GM19239 (cell line): ENCODE data around the gene CERKL.
A peak's percentile ranks its signal among the peaks of the same experiment; 100 is the strongest.

ENCODE experiments used
- DNase-seq: peaks from one replicate; pipeline ENCODE4 v3.0.0; 2011; ENCODE audit warnings: low spot score; ENCODE audit not compliant: insufficient read length
- FAIRE-seq: peaks from 2 replicates; lab custom pipeline; 2011; peaks lifted over from hg19 to GRCh38; lab: Jason Lieb, UNC

Gene CERKL

DNA sequence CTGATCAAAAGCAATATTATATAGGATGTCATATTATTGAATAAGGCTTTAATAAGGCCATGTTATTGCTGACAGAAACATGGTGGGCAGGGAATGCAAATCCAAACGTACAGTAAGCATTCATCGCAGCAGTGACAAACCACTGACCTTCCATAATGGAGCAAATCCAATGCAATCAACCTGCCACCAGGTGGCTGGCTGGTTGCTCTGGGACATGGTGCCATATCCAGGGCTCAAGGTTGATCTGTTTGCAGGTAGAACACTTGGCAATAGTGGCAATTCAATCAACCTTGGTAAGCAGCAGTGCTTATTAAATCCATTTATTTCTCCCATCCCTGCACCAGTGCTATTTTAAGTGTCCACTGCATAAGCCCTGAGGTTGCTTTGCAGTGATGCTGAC lies 75.4 kb downstream of the CERKL start:
- DNase-seq (no peak), FAIRE-seq (no peak)

- peak; percentile 90 for FAIRE-seq
- no peak for DNase-seq
These were observed 78.1 kb downstream of the CERKL start for GRCh38 chr2:181578829-181579228.

DNA sequence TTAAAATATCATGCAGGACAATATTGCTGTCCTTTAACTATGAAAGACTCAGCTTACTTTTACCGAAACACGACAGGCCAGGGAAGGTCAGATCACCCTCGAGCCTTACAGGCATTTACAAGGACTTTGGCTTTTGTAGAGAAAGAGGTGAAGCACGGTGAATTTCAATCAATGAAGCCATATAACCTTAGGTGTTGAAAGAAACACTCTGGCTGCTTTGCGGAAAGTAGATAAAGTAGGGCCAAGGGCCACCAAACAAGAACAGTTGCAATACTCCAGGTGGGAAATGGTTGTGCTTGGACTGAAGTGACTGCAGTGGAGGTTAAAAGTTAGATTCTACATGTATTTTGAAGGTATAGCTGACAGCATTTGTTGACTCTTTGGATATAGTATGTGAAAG lies 80.5 kb downstream of the CERKL start:
- FAIRE-seq = peak; percentile 42
- DNase-seq = no peak

DNA sequence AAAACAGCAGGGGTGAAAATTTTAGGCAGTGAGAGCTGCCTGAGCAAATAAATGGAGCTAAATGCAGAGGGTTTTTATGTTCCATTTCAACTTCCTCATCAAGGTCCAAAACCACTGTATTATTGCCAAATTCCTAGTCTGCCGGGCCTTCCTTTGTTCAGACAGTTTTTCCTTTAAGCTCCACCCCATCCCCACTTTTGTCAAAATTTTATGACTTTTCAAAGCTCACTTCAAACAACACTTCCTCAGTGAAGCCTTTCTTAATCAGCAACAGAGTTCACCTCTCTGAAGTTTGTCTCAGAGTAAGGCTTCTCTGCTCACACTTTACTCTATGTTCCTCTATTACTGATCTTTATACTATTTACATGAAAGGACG lies 81.3 kb downstream of the CERKL start:
- no peak for FAIRE-seq
- DNase-seq = no peak

- no peak for DNase-seq
- no peak for FAIRE-seq
These were observed 81.8 kb downstream of the CERKL start for GRCh38 chr2:181575024-181575649.

DNA sequence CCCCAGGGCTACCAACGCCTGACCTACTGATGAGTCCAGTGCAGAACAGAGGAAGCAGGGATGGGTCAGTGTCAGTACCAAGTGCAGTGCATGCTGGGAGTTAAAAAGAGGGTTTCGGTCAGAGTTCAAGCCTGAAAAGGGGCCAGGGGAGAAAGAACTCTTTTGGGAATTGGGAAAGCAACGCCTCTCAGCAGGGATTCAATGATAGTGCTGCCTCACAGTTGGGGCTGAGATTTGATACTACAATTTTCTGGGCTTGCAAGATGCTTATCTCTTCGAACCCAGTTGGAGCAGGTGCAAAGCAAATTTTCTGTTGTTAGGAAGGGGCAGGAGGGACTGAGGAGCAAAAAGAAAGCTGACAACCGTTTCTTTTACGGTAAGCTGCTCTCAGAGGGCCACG lies 82.6 kb downstream of the CERKL start:
- DNase-seq = no peak

GRCh38 chr2:181573140-181573736 lies 83.7 kb downstream of the CERKL start:
- FAIRE-seq (peak; percentile 89), DNase-seq (no peak)

More for the DNA sequence above, 82.6 kb downstream of the CERKL start:
- peak; percentile 4 for FAIRE-seq

DNA sequence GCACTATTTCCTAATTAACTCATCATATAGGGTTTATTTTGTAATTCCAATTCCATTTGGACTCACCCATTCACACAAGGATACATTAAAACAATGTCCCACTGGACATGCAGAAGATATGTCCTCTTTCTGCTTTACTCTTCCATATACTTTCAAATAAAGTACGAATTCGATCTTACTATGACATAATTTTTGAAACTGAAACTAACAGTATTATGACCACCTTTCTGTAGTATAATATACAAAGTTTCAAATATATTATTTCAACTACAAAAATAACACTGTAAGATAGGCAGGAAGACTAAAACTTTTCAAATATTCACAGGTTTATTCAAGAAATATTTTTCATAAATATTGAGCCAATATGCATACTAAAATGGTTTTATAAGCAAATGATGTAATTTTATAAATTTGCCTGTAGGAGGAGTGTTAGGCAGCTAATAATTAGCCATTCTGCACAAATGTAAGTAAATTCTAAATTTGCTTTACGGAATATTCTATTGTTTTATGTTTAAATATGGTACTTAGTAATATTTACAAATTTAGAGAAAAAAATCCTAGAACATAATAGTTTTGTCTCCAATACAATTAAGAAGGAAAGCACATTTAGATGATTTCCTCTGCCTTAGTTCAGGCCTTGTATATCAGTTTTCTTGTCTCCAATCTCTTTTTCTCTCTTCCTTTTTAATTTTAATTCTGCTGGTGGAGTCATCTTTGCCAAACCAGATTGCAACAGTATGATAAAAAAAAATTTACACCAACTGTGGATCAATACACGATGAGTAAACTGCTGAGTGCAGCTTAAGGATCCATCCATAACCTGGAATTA lies 85.9 kb downstream of the CERKL start:
- DNase-seq = no peak
- FAIRE-seq = no peak

- DNase-seq (no peak), FAIRE-seq (no peak)
These were observed 86.8 kb downstream of the CERKL start for GRCh38 chr2:181570059-181570458.

- DNase-seq = no peak
- FAIRE-seq = no peak
These were observed 90.4 kb downstream of the CERKL start for GRCh38 chr2:181566334-181567032.

DNA sequence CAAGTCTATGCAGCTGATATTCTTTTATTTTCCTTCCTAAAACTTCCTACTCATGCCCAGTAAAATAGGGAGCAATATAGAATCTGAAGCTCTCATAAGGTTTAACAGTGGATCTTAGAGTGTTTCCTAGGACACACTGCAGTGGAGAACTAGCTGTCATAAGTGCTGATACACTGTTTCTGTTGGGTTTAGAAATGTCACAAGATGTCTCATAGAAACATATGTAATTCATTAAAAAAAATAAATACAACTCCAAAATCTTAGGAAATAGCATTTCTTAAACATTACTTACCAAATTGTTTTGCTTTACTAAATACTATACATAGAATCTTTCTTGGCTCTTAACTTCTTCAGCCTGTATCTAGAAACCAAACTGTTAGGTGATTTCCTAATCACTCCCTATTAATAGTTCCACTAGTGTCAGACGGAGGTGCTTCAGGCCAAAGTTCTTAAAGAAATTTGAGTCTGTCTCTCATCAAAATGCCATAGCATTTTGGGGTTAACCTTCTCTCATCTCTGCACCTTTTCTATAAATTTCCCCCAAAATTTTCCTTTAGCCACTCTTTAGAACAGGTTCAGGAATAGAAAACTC lies 93.7 kb downstream of the CERKL start:
- DNase-seq (no peak), FAIRE-seq (no peak)

- FAIRE-seq (no peak), DNase-seq (no peak)
These were observed 98.5 kb downstream of the CERKL start for GRCh38 chr2:181558371-181558770.

DNA sequence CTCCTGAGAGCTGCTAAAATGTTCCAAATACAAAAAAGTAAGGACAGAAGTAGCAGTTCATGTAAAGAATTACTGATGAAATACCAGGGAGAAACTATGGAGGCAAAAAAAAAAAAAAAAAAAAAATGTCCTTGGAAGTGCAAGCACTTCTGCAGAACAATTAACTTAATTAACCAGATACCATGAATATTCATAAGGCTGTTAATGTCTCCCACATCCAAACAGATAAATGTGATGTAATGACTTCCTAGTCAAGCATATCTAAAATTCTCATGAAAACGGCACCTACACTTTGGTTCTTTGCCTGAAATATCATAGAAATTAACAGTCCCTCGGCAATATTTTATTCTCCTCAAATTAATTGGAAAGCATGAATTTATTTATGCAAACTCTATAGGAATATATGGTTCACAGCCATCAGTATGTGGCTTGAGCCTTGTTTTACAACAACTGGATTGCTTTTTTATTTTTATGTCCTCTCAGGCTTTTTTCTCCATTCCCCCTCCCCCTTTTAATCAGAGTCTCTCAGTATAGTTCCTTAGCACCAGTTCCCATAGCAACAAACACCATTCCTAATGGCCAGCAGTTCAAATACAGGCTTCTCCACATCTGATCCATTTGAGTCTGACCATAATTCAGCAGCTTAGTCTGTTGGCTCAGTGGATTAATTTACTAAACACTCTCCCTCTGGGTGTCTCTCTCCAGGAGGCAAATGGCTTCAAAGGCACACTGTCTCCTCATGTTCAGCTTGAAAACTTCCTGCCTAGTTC lies 102.7 kb downstream of the CERKL start:
- no peak for FAIRE-seq
- DNase-seq = no peak

DNA sequence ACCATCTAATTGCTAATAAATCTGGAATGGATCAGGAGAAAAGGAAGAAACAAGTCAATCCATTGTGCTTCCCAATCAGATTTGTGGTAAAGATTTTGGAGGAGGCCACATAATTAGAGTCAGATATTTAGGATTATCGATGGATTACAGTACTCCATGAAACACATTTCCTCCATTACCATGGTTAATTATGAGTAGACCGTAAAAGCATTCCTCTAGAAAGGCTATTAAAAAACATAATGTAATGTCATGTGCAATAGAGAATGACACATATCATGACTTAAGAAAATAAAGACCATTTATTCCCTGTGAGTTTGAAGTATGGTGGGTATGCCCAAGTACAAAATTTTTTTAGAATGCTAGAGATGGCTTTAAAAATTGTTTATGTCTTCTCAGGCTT lies 103.7 kb downstream of the CERKL start:
- DNase-seq (no peak), FAIRE-seq (no peak)

DNA sequence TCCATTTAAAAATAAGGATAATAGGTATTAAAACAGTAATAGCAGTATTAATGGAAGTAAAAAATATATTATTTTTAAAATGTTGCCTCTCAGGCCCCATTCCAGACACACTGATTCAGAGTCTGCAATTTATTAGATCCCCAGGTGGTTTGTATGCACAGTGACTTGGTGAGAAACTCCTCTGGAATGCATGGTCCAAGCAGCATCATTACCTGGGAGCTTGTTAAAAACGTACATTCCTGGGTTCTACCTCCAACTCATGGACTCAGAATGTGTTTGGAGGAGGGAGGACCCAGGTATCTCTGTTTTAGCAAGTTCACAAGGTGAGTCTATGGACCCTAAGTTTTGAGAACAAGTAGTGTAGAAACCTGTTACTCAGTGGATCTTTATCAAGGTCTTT lies 104.1 kb downstream of the CERKL start:
- DNase-seq = no peak

DNA sequence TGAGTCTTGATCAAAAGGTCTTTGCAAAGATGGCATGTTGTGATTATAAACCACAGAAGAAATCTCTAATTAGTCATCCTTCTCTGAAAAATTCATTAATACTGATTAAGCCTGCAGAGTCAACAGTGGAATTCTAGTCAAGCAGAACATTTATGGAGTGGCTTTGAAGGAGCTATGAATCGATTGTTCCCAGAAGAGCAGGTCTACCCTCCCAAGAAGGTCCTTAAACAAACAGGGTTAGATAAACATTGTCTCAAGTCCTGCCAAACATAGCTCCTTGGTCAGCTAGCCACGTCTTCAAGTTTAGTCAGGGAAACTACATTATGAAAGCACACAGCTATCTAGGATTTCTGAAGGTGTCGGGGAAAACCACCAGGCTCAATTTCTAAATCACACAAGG lies 110.8 kb downstream of the CERKL start:
- FAIRE-seq (peak; percentile 74), DNase-seq (no peak)

More for the DNA sequence above, 104.1 kb downstream of the CERKL start:
- no peak for FAIRE-seq

- FAIRE-seq (no peak), DNase-seq (no peak)
These were observed 114.7 kb downstream of the CERKL start for GRCh38 chr2:181542170-181542569.

- no peak for FAIRE-seq
- DNase-seq = no peak
These were observed 116.5 kb downstream of the CERKL start for GRCh38 chr2:181540421-181540820.

DNA sequence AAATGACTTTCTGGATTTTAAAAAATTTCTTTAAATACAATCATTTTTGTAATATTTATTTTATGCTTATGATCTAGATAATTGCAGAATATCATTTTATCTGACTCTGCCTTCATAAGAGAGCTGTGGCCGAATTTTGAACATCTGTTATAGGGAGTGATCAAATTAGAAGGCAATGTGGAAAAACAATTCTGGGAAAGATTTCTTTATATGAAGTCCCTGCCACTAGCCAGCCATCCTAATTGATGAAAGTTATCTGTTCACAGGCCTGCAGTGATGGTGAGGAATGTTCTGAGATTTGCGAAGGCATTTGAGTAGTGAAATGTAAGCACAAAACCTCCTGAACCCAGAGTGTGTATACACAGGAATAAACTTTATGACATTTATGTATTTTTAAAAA lies 120.2 kb downstream of the CERKL start:
- no peak for FAIRE-seq
- no peak for DNase-seq

DNA sequence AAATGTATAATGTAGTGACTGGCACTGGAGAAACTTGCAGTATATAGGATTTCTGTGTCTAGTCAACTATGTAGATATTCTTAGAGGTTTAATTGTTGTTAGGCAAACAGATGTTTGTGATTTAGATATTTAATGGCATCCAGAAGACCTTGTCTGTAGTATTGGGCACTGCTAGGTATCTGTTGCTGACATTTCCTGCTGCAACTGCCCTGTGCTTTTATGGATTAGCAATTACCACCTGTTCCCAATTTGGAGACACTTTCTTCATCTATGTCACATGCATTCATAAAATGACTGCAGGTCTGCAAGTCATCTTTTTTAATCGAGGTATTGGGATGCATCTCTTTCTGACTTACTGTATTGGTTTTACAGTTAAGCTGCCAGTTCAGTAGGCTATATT lies 128.5 kb downstream of the CERKL start:
- FAIRE-seq (peak; percentile 70), DNase-seq (no peak)
